Stimulated activated CD4-positive, alpha-beta T cell treated with anti-CD3 and anti-CD28 coated beads, Interleukin-15, amount 100 ng/mL, for 48 hours (primary cell): ENCODE measurements around the gene TMTC3.

Source experiments
- DNase-seq, 2 donors: peaks; one replicate each; pipeline ENCODE4 v3.0.0-alpha.2; 2020; ENCODE audit warnings: low read depth in 2 of 2

TMTC3 gene

DNA sequence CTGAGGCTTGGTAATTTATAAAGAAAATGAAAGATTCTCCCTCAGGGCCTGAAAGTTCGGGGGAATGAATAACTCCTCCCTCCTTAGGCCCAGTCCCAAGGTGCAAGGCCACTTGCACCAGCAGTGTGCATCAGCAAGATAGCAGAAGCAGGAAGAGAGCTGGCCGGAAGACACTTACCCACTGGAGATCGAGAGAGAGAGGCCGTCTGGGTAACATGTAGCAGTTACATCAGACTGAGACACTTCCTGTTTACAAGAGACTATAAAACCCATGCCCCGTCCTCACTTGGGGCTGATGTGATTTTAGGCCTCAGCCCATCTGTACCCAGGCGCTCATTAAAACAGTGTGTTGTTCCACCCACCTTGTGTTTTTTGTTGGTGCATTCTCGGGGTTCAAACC is 85.2 kb downstream of the TMTC3 start:
- no peak for DNase-seq

GRCh38 chr12:88227871-88228270 is 85.8 kb downstream of the TMTC3 start:
- DNase-seq: no peak

DNA sequence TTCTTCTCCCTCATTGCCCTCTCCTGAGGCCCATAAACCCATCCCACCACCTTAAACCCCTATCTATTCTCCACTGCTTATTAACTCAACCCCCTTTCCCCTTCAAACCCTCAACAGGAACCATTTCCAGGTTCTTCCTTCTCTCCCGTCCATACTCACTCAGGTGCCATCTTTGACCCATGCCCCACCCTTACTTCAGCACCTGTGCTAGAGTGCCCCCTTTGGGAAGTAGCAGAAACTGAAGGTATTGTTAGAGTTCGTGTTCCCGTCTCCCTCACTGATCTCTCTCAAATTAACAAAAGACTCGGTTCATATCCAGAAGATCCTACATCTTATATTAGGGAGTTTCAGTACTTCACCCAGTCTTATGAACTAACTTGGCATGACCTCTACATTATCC is 86.6 kb downstream of the TMTC3 start:
- DNase-seq: no peak

GRCh38 chr12:88230271-88230670 is 88.2 kb downstream of the TMTC3 start:
- DNase-seq: no peak

DNA sequence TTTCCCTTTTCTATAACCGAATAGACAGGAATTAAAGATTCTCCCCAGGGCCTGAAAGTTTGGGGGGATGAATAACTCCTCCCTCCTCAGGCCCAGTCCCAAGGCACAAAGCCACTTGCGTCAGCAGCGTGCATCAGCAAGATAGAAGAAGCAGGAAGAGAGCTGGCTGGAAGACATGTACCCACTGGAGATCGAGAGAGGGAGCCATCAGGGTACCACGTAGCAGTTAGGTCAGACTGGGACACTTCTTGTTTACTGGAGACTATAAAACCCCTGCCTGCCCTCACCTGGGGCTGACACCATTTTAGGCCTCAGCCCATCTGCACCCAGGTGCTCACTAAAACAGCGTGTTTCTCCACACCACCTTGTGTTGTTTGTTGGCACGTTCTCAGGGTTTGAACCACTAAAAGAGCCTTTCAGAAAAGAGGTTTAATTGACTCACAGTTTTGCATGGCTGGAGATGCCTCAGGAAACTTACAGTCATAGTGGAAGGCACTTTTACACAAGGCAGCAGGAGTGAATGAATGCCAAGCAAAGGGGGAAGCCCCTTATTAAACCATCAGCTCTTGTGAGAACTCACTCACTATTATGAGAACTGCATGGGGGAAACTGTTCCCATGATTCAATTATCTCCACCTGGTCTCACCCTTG is 93.2 kb downstream of the TMTC3 start:
- DNase-seq: peak in 1 of 2 donors; percentile 23

DNA sequence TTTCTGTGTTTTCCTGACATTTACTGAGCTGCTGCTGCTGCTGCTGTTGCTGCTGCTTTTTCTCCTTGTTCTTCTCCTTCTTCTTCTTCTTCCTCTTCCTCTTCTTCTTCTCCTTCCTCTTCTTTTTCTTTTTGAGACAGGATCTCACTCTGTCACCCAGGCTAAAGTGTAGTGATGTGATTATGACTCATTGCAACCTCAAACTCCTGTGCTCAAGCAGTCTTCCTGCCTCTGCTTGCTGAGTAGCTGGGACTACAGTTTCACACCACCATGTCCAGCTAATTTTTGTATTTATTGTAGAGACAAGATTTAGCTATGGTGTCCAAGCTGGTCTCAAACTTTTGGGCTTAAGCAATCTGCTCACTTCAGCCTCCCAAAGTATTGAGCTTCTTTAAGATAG is 95.8 kb downstream of the TMTC3 start:
- DNase-seq: no peak

DNA sequence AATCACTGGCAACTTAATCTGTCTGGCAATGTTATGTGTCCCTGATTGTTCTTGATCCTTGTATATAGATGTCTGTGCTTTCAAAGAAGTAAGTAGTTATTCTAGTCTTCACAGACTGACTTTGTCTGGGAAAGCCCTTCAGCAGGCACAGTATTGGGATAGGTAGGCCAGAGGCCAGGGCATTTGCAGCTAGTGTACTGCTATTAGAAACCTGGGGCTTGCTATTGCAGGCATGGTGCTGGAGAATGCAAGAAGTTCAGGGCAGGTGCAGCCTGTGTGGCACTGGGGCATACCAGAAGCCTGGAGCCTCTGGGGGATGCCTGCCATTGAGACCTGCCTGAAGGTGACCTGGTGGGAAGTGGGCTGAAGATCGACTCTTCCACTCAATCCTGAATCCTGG is 96.3 kb downstream of the TMTC3 start:
- no peak for DNase-seq

DNA sequence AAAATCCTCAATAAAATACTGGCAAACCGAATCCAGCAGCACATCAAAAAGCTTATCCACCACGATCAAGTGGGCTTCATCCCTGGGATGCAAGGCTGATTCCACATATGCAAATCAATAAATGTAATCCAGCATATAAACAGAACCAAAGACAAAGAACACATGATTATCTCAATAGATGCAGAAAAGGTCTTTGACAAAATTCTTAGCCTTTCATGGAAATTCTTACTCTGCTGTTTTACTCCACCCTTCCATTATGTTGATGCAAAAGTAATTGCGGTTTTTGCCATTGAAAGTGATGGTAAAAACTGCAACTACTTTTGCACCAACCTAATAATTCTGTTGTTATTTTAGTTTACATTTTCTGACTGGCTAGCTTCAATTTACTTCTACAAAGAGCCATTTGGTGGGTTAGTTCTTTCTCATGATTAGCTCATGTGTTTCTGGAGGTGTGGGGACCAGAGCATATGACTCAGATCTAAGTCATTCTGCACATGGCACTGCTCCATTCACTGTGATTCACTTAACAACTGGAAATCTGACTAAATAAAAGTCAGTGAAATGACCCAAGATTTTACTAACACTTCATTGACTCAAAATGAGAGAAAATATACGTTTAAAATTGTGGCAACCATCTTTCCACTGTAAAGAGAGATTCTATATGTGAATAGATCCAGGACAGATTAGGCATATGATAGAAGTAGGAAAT is 99.9 kb downstream of the TMTC3 start:
- no peak for DNase-seq

DNA sequence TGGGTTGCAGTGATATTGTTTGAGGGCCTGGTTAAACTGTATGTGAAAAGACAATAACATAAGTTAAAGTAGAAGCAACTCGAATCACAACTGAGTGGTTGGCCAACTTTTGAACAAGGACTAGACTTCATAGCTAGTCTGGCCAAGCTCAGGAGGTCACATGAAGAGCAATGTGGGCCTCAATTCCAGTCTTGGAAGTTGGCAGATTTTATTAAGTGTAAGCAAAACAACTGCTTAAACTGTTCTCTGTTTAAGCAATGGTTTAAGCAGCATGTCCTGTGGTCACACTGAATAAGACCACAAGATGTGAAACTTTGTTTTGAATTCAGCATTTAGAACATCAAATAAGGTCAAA is 100.4 kb downstream of the TMTC3 start:
- DNase-seq: no peak

DNA sequence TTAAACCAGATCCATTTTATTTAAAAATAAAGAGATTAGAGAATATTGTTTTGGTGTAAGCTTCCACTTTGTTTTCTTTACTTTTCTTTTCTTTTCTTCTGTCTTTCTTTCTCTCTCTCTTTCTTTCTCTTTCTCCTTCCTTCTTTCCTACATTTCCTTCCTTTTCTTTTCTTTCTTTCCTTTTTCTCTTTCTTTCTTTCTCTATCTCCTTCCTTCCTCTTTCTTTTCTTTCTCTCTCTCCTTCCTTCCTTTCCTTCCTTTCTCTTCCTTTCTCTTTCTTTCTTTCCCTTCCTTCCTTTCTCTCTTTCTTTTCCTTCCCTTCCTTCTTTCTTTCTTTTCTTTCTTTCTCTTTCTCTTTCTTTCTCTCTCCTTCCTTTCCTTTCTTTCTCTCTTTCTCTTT is 100.8 kb downstream of the TMTC3 start:
- DNase-seq: no peak

- DNase-seq: no peak
Measured at GRCh38 chr12:88243982-88244381, 101.9 kb downstream of the TMTC3 start.

- no peak for DNase-seq
Measured at GRCh38 chr12:88245905-88246304, 103.8 kb downstream of the TMTC3 start.

- DNase-seq: no peak
Measured at GRCh38 chr12:88247241-88247643, 105.1 kb downstream of the TMTC3 start.

- DNase-seq: no peak
Measured at GRCh38 chr12:88248606-88249005, 106.5 kb downstream of the TMTC3 start.
